ENCODE measurements around the gene INPP5F.

DNA sequence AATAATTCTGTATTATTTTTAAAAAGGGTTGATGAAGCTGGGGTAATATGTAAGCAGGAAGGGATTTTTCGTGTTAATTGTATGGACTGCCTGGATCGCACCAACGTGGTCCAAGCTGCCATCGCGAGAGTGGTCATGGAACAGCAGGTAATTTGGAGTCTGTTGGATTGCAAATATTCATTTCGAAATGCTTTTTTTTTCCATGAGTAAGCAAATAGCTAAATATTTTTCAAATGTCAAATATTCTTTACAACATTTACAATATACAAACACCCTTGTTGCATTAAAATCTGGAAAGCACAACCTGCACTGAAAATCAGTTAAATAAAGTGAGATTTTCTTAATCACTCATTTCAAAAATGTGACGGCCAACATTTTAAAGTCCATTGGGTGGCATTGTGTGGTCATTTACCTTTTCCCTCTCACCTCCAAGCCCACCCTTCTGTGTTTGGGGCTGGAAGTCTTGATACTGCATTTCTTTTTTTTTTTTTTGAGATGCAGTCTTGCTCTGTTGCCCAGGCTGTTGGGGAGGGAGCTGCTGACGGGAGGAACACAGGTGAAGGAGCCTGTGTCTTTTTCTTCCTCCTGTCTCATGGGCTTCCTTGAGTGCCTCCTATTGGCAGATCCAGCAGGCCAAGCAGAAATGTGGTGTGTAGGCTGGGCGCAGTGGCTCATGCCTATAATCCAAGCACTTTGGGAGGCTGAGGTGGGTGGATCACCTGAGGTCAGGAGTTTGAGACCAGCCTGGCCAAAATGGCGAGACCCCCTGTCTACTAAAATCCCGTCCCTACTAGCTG, 80.7 kb downstream of the INPP5F start:
- TF ChIP-seq POLR2A (IDR thresholded peaks at IDR 0.05; ENCODE audit: low read depth, low read length) (no peak), POLR2AphosphoS5 (IDR thresholded peaks at IDR 0.05; ENCODE audit: low read depth, low read length) (no peak), TAF1 (IDR thresholded peaks at IDR 0.05; ENCODE audit: borderline replicate concordance, low read depth, low read length) (no peak)

Measured in GM12892 (cell line).